IPS-NIHi7 (cell line): ENCODE measurements around the gene HK3.

Source experiments
- DNase-seq: peaks from one replicate; pipeline ENCODE4 v3.0.0; 2012; ENCODE audit warnings: mixed read lengths; ENCODE audit errors: extremely low spot score

HK3 gene

GRCh38 chr5:176868731-176869130 is 30.4 kb downstream of the HK3 start:
- no peak for DNase-seq

- DNase-seq, result no peak
Measured at GRCh38 chr5:176868126-176868525, 31.0 kb downstream of the HK3 start.

- DNase-seq, result peak; percentile 68
Measured at GRCh38 chr5:176866707-176867310, 32.3 kb downstream of the HK3 start.

- no peak for DNase-seq
Measured at GRCh38 chr5:176865964-176866363, 33.2 kb downstream of the HK3 start.

GRCh38 chr5:176864755-176865154 is 34.4 kb downstream of the HK3 start:
- DNase-seq, result no peak

- no peak for DNase-seq
Measured at GRCh38 chr5:176863765-176864098, 35.4 kb downstream of the HK3 start.

- no peak for DNase-seq
Measured at GRCh38 chr5:176863041-176863764, 35.9 kb downstream of the HK3 start.

- no peak for DNase-seq
Measured at GRCh38 chr5:176862330-176862995, 36.7 kb downstream of the HK3 start.

- no peak for DNase-seq
Measured at GRCh38 chr5:176861276-176861675, 37.9 kb downstream of the HK3 start.

GRCh38 chr5:176860381-176860780 is 38.8 kb downstream of the HK3 start:
- DNase-seq, result no peak

- no peak for DNase-seq
Measured at GRCh38 chr5:176859916-176860315, 39.2 kb downstream of the HK3 start.

GRCh38 chr5:176857894-176858273 is 41.3 kb downstream of the HK3 start:
- DNase-seq, result no peak

- no peak for DNase-seq
Measured at GRCh38 chr5:176857216-176857893, 41.8 kb downstream of the HK3 start.

GRCh38 chr5:176856746-176857145 is 42.4 kb downstream of the HK3 start:
- DNase-seq, result no peak

- DNase-seq, result no peak
Measured at GRCh38 chr5:176855598-176855997, 43.5 kb downstream of the HK3 start.

- no peak for DNase-seq
Measured at GRCh38 chr5:176854164-176854563, 45.0 kb downstream of the HK3 start.

- DNase-seq, result no peak
Measured at GRCh38 chr5:176853151-176853778, 45.9 kb downstream of the HK3 start.

- DNase-seq, result no peak
Measured at GRCh38 chr5:176851871-176852658, 47.1 kb downstream of the HK3 start.

GRCh38 chr5:176851380-176851779 is 47.8 kb downstream of the HK3 start:
- no peak for DNase-seq

- no peak for DNase-seq
Measured at GRCh38 chr5:176850371-176851245, 48.5 kb downstream of the HK3 start.
